NCI-H2171 (cell line): ENCODE results near the gene ATRIP.

Experiments
- DNase-seq: peaks from one replicate; lab custom pipeline; 2025; lab: John Stamatoyannopoulos, UW

ATRIP gene

GRCh38 chr3:48504051-48504946 is 57.8 kb downstream of the ATRIP start, which contains the start of gene SHISA5:
SHISA5 (minus strand) TSS chr3:48504174; CDS start chr3:48504094, 80 bp downstream.
- no peak for DNase-seq

GRCh38 chr3:48505146-48505545 is 58.6 kb downstream of the ATRIP start:
- no peak for DNase-seq

- DNase-seq = no peak
These were observed 59.5 kb downstream of the ATRIP start for GRCh38 chr3:48505968-48506504.

- no peak for DNase-seq
These were observed 60.9 kb downstream of the ATRIP start for GRCh38 chr3:48507256-48508061.

DNA sequence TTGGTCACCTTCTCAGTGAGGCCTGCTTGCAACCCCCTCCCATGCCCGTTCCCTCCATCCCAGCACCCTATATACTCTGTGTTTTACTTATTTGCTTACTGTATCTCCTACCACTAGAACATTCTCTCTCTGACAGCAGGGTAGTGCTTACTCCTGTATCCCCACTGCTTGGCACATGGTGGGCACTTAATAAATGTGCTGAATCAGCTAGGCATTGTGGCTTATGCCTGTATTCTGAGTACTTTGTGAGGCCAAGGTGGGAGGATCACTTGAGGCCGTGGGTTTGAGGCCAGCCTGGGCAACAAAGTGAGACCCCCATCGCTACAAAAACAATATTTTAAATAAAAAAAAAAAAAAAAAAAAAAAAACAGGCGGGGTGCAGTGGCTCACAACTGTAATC is 65.0 kb downstream of the ATRIP start:
- DNase-seq = no peak

DNA sequence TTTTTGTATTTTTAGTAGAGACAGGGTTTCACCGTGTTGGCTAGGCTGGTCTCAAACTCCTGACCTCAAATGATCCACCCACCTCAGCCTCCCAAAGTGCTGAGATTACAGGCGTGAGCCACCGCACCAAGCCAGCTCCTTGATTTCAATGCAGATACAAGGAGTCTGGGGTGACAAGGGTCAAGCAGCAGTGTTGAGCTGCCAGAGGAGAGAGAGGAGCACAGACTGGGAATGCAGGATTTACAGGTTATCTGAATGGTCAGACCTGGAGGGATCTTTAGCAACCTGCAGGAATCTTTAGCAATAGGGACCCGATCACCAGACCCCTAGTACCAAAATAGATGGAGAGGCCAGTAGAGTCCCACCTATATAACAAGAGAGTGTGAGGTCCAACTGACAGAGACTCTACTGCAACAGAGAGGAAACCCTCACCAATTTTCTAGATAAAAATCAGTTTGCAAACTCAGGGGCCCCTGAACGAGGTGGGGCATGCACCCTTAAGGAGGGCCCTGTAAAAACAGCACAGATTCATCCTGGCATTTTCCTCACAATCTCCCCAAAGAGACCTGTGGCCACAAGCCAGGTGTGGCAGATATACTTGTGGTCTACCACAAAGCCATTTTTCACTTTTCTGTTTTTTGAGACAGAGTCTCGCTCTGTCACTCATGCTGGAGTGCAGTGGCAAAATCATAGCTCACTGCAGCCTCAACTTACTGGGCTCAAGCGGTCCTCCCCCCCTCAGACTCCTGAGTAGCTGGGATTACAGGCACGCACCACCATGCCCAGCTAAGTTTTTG is 68.1 kb downstream of the ATRIP start:
- no peak for DNase-seq
